ENCODE results near the gene PTGES3. TPM values are rescaled to one million over a fixed set of nuclear protein-coding genes. Genes with fewer than 3 reads are reported as not detected.

Gene PTGES3
- total and polyA plus RNA-seq, 10 donors = 80.6 to 163 (median 130) TPM

GRCh38 chr12:56637621-56638020 is 50.5 kb downstream of the PTGES3 start:
- DNase-seq = no peak
- intact Hi-C loops (cut with DNase I; ENCODE audit: low total_unique reads) = no loop called here
- WGBS, 5 donors = 49 to 78% (median 61%) methylated on average over 2 of the region's 2 CpGs
- TF ChIP-seq CTCF (IDR thresholded peaks at IDR 0.05 in 8 of 11, conservative IDR thresholded peaks at IDR 0.05 in 3 of 11) (no peak), POLR2A (IDR thresholded peaks at IDR 0.05) (no peak), POLR2AphosphoS5 (IDR thresholded peaks at IDR 0.05) (no peak)
- H3K4me1 ChIP-seq = peaks cover 29 to 96% (median 56%) of the 10 kb centered on the region in 6 donors
- no peaks in the 10 kb centered on the region for H3K9me3 ChIP-seq
- H3K27me3 ChIP-seq (replicated peaks in 1 of 7) = no peaks in the 10 kb centered on the region
- H3K4me3 ChIP-seq = no peak overlapping the region
- H3K27ac ChIP-seq = peak overlapping the region in 7 of 8 donors; percentile 93 to 98 (median 95)
- H3K36me3 ChIP-seq = peaks cover 3 to 56% (median 54%) of the 10 kb centered on the region in 6 donors

DNA sequence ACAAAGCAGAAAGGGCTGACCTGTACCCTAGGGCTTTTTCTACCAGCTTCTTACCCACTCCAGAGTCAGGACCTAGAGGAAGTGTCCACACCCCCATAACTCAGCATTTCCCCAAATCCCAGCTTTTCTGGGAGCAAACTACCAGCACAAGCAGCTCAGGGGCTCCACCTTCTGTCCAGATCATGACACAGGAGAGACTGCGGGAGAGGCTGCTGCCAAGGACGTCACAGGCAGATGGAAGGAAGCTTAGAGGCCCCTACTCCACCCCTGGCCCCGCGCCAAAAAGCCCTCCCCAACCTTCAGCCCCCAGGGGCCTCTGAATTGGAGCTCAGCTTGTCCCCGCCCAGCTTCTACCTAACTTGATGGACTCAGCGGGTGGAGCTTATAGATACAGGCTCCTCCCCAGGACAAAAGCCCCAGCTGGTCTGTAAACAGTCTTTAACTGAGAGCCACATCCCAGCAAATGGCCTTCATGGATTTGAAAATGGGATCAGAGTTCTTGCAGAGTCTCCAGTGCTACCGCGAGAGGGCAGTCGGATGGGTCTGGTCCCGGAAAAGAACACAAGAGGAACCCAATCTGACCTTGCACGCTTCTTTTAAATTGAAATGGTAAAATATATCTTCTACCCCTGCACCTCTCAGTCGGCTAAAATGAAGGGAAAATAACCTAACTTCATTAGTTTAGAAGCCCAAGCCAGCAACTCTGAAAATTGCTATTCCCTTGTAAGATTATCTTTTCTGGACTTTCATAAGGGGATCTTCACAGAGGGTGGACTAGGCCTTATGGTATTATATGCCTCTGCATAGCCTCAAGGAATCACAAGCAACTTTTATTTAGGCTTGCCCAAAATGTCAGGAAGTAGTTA is 51.2 kb downstream of the PTGES3 start:
- peak; percentile 97 for DNase-seq
- TF ChIP-seq POLR2AphosphoS5 (IDR thresholded peaks at IDR 0.05) (peak; percentile 74 to 87 (median 81)), POLR2A (IDR thresholded peaks at IDR 0.05) (no peak), CTCF (IDR thresholded peaks at IDR 0.05 in 8 of 11, conservative IDR thresholded peaks at IDR 0.05 in 3 of 11) (peak; percentile 16 to 83 (median 52))
- intact Hi-C loops (cut with DNase I; ENCODE audit: low total_unique reads) = no loop called here

GRCh38 chr12:56635806-56636674 is 52.0 kb downstream of the PTGES3 start:
- H3K27ac ChIP-seq = peak overlapping the region; percentile 81 to 98 (median 94)
- H3K27me3 ChIP-seq (replicated peaks in 1 of 7) = no peaks in the 10 kb centered on the region
- no peaks in the 10 kb centered on the region for H3K9me3 ChIP-seq
- peaks cover 0 to 40% (median 38%) of the 10 kb centered on the region in 6 donors for H3K36me3 ChIP-seq
- H3K4me1 ChIP-seq = peaks cover 44 to 96% (median 65%) of the 10 kb centered on the region in 6 donors
- peak; percentile 94 for DNase-seq
- intact Hi-C loops (cut with DNase I; ENCODE audit: low total_unique reads) = no loop called here
- 1% methylated on average over 13 to 20 of the region's 20 CpGs for WGBS, 5 donors
- peak overlapping the region; percentile 32 to 95 (median 76) for H3K4me3 ChIP-seq
- TF ChIP-seq POLR2A (IDR thresholded peaks at IDR 0.05) (peak in 1 of 3 donors; percentile 73), POLR2AphosphoS5 (IDR thresholded peaks at IDR 0.05) (peak; percentile 73 to 83 (median 81)), CTCF (IDR thresholded peaks at IDR 0.05 in 8 of 11, conservative IDR thresholded peaks at IDR 0.05 in 3 of 11) (no peak)

More for the DNA sequence above, 51.2 kb downstream of the PTGES3 start:
- Histone ChIP-seq H3K36me3 (peaks cover 0 to 49% (median 47%) of the 10 kb centered on the region in 6 donors), H3K27me3 (replicated peaks in 1 of 7) (no peaks in the 10 kb centered on the region), H3K27ac (peak overlapping the region; percentile 81 to 98 (median 94)), H3K9me3 (no peaks in the 10 kb centered on the region), H3K4me3 (peak overlapping the region; percentile 15 to 95 (median 76)), H3K4me1 (peaks cover 35 to 96% (median 60%) of the 10 kb centered on the region in 6 donors)
- 3 to 7% (median 5%) methylated on average over 10 to 12 of the region's 12 CpGs for WGBS, 5 donors
